Fibroblast of the aortic adventitia (primary cell): ENCODE measurements around the gene ATP11A. TPM values are rescaled to one million over a fixed set of nuclear protein-coding genes. Genes with fewer than 3 reads are reported as not detected.

ENCODE experiments used
- DNase-seq: peaks from one replicate; pipeline ENCODE4 v3.0.0-alpha.2; 2010; ENCODE audit warnings: low read depth
- H3K4me3 ChIP-seq: 2 replicates; pipeline ENCODE4 v1.5.1; 2011; ENCODE audit warnings: low read depth, mild to moderate bottlenecking, control low read depth, low read length, moderate library complexity
- total RNA-seq: library from RNA; depleted of rRNA; stranded (reverse); fragments of >200 nt; gene quantifications from 2 replicates; pipeline ENCODE4 v1.2.3, GENCODE V29; 2012; ENCODE audit warnings: low replicate concordance
- TF ChIP-seq, protein P1 (sequence below): IDR thresholded peaks from 2 replicates; pipeline ENCODE4 v1.5.1; 2011; ENCODE audit warnings: mild to moderate bottlenecking, low read length, control low read depth, inconsistent platforms; ENCODE audit not compliant: insufficient read depth

Gene ATP11A
- total RNA-seq, 1 donor = 8.9 TPM

DNA sequence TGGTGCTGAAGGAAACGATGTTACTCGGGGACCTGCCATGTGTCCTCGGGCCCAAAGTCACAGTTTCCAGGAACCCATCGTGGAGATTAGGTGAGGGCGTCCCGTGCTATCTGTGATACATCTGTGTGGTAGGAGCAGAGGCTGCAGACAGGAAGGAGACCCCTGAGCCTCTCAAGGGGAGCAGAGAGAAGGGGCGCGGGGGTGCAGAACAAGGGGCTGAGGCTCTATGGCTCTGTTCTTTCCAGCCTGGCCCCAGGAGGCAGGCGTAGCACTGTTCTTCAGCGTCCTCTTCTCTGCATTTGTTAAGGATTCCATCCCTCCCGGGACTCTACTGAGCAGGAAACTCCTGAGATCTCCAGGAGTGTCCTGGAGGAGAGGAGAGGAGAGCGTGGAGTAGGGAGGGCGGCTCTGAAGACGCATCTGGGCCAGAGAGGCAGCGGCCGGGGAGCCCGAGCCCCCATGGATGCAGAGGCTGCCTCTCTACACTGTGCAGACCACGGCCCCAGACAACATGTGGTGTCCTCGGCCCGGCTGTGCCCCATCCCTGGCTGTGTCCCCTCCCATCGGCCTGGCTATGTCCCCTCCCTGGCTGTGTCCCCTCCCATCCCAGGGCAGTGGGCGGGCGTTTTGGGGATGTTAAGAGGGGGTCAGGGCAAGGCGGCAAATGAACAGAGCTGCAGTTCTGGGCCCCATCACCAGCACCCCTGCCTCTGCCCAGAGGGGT lies 118.0 kb downstream of the ATP11A start:
- TF ChIP-seq, protein P1, sequence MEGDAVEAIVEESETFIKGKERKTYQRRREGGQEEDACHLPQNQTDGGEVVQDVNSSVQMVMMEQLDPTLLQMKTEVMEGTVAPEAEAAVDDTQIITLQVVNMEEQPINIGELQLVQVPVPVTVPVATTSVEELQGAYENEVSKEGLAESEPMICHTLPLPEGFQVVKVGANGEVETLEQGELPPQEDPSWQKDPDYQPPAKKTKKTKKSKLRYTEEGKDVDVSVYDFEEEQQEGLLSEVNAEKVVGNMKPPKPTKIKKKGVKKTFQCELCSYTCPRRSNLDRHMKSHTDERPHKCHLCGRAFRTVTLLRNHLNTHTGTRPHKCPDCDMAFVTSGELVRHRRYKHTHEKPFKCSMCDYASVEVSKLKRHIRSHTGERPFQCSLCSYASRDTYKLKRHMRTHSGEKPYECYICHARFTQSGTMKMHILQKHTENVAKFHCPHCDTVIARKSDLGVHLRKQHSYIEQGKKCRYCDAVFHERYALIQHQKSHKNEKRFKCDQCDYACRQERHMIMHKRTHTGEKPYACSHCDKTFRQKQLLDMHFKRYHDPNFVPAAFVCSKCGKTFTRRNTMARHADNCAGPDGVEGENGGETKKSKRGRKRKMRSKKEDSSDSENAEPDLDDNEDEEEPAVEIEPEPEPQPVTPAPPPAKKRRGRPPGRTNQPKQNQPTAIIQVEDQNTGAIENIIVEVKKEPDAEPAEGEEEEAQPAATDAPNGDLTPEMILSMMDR = no peak
- H3K4me3 ChIP-seq = no peak overlapping the region
- no peak for DNase-seq

DNA sequence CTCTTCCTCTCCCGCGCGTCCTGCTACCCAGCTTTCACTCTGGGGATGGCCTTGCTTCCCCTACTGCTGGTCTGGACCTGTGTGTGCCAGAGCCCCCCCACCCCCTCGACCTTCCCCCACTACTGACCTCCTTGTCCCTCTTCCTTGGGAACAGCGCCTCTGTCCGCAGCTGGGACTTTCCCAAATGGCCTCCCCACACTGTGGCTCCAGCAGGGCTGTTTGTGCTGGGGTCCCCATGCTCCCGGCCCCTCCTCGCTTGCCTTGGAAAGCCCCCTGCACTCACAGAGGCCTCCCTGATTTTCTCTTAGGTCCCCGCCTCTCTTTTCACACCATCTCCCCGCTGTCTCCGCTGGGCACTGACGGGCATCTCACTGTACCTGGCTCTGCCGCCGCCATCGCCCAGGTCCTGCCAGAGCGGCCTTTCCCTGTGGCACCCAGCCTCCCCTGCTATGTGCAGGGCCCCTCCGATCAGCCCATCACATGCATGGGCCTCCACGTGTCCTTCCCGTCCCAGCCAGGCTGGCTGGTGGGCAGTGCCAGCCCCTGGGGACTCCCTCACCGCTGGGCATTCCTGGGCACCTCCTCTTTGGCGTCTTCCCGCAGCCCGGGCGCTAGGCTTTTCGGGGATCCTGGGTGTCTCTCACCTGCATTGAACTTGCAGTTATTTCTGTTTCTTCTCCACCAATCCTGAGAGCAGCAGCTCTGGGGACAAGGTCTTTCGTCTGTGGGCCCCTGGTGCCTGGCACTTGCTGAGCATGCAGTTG lies 118.7 kb downstream of the ATP11A start:
- no peak overlapping the region for H3K4me3 ChIP-seq
- TF ChIP-seq, protein P1 = no peak
- no peak for DNase-seq

DNA sequence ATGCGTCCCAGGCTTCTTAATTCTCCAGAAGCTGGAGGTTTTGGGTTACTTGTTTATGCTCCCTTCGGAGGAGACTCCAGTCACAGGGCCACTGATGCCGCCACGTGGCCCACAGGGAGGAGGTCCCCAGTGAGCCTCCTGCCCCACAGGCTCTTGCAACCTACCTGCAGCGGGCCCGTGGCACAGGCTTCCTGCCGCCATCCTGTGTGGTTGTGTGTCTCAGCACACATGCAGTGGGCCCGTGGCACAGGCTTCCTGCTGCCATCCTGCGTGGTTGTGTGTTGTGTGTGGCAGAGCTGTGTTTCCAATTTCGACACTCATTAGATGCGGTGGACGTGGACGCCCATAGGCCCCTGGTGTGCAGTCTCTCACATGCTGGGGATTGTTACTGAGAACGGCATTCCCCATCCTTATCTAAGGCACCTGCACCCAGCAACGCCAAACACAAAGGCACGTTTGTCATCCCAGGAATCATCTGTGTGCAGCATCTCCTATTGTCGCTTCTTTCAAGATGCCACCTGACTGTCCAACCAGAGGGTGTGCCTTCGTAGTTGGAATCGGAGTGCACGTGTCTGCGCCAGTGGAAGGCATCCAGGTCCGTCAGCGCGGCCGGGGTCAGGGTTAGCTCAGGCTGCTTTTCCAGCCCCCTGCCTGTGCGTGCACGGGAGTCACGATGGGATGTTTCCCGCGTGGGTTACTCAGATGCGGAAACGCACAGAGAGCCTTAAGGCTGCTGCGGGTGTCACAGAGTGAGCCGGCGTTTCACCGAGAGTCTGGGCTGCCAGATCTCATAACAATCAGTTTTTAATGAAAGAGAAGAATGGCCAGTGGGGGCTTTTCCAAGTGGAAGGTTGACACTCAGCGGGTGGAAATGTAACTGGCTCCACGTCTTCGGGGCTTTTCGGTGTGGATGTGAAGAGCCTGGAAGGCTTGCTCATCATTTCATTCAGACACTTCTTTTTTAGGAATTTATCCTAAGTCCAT lies 119.8 kb downstream of the ATP11A start:
- TF ChIP-seq, protein P1 = no peak
- H3K4me3 ChIP-seq = no peak overlapping the region
- DNase-seq = no peak

DNA sequence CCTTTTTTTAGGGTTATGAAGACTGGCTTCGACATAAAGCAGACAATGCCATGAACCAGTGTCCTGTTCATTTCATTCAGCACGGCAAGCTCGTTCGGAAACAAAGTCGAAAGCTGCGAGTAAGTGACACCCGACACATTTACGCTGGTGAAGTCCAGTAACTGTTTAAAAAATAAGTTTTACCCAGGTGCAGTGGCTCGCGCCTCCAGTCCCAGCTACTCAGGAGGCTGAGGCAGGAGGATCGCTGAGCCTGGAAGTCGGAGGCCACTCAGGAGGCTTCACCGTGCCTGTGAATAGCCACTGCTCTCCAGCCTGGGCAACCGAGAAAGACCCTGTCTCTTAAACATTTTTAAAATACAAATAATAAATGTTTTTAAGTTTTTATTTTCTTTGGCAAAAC lies 120.8 kb downstream of the ATP11A start:
- no peak for DNase-seq
- H3K4me3 ChIP-seq = no peak overlapping the region

DNA sequence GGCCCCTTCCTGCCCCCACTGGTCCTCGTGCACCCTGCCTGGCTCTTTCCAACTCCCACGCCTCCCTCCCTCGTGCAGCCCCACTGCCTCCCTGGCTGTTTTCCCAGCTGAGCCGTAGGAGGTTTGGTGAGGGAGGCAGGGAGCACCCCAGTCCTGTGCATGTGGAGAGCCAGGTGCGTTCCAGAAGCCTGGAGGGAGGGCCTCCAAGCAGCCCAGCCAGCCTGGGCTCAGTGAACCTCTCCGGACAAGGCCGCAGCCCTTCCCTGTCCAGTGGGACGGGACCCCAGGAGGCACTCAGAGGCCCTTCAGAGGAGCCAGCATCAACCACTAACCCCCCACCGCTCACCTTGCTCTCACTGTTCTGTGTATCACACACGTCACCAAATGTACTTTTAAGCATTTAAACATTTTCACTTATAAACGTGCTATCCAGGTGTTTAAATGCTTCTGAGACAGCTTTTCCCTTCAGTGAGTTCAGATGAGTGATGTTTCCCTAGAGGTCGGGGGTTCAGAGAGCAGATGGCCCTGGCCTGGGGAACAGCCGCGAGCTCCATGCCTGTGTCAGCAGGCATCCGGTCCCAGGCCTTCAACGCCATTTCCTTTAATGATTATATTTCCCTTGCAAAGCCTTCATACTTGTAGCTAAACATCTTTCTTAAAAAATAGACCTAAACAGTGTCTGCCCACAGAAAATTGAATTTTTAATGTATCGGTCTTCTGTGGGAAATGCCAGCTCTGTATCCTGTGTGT lies 122.6 kb downstream of the ATP11A start:
- DNase-seq = no peak
- no peak overlapping the region for H3K4me3 ChIP-seq
- TF ChIP-seq, protein P1 = no peak

More for the DNA sequence above, 120.8 kb downstream of the ATP11A start:
- TF ChIP-seq, protein P1 = no peak

DNA sequence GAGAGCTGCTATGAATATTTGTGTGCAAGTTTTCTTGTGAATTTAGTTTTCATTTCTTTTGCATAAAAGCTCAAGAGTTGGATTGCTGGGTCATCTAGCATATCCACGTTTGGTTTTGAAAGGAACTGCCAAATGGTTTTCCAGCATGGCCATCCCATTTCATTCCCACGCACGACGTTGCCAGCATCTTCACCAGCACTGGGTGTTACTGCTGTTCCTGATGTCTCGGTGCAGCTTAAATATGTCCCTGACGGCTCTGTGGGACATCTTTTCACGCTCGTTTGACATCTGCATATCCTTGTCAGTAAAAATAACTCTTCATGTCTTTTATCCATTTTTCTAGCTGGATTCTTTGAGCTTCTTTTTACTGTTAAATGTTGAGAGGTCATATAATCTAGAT lies 123.7 kb downstream of the ATP11A start:
- no peak overlapping the region for H3K4me3 ChIP-seq
- DNase-seq = no peak
- TF ChIP-seq, protein P1 = no peak
